NCI-H526 treated with DMSO at 0.1 percent for 48 hours (cell line): Measurements from ENCODE around the gene CNOT2.

ENCODE experiments used
- DNase-seq: peaks from one replicate; lab custom pipeline; 2025; lab: John Stamatoyannopoulos, UW

Gene CNOT2

GRCh38 chr12:70306676-70307075 is 63.4 kb downstream of the CNOT2 start:
- no peak for DNase-seq

- DNase-seq = no peak
Observed at GRCh38 chr12:70307868-70308267, 64.6 kb downstream of the CNOT2 start.

DNA sequence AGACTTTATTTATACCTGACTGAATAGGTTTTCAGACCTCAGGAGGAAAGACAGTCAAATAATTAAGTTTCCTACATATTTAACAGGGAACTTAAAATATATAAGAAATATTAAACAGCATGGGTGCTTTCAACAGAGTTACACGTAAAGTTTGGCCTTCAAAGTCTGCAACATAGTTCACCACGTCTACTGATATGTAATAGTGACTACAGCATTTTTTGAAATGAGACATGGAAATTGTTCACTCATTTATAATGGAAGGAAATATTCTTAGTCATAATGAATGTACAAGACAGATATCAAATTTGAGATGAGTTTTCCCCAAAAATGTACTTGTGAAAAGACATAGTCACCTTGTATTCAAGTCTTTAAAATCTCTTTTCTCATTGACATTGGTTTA is 66.1 kb downstream of the CNOT2 start:
- no peak for DNase-seq

- DNase-seq = no peak
Observed at GRCh38 chr12:70314145-70314544, 70.9 kb downstream of the CNOT2 start.

GRCh38 chr12:70317781-70318180 is 74.5 kb downstream of the CNOT2 start:
- no peak for DNase-seq

GRCh38 chr12:70319605-70320004 is 76.4 kb downstream of the CNOT2 start:
- DNase-seq = no peak

DNA sequence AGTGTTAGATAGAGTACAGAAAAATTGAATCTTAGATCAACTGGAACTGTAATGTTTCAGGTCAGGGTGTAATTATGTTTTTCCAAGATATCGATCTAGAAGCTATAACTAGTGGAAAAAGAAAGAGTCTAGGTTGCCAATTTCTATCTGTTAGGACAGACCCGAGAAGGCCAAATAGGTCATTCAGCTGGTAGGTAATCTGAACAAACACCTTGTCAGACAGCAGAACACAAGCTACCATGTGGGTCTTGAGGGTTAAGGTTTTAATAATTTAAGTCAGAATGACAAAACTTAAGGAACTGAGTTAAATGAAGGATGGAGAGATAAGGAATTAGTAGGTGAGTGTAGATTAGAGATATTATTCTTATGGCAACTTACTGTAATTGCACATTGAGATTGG is 78.0 kb downstream of the CNOT2 start:
- no peak for DNase-seq

DNA sequence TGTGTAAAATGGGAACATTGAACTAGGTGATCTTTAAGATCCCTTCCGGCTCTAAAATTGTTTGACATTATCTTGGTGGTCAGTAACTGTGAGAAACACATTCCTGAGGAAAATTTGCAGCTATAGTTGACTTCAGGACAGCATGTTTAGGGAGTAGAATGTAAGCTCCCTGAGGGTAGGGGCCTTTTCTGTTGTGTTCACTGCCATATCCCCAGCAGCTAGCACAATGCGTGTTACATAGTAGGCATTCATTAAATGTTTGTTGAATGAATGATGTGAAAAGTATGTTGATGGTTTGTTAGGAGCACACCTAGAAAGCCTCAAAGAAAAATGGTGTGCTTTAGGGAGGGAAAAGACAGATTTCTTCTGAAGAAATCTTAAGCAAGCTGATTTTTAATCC is 84.3 kb downstream of the CNOT2 start:
- DNase-seq = no peak

- DNase-seq = no peak
Observed at GRCh38 chr12:70329728-70330127, 86.5 kb downstream of the CNOT2 start.

- no peak for DNase-seq
Observed at GRCh38 chr12:70330158-70330557, 86.9 kb downstream of the CNOT2 start.

DNA sequence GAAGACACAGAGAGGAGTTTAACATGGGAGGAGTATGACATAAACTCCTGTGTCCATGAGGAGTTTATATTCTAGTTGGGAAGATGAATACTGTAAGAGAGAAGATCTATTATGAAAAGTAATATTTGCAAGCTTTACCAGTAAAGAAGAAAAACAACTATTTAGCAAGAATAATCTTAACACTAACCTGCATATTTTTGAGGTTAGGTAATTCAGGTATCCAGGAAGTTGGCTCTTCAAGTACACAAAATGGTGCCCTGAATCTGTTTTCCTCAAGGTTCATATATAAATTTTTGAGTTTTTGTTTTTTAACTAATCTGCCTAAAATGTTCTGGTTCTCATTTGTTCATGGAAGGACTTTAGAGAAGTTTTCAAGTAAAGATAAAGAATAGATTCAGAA is 89.0 kb downstream of the CNOT2 start:
- DNase-seq = no peak

DNA sequence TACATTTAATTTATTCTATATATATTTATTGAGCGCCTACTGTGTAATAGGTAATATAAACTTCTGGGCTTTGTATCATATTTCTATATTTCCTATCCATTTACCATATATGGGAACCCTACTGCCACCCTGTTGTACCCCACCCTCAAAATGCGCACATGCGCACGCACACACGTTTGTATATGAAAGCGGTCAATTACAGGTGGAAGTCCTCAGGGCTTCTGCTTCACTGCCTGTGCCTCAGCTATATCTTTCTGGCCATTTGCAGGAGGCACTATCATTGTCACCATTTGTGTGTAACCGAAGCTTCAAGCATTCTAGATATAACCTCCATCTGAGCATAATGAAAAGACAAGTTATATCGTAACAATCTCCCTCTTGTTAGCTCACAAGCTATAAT is 91.5 kb downstream of the CNOT2 start:
- no peak for DNase-seq

- DNase-seq = no peak
Observed at GRCh38 chr12:70338531-70338930, 95.3 kb downstream of the CNOT2 start.

GRCh38 chr12:70351076-70351475 is 107.8 kb downstream of the CNOT2 start:
- DNase-seq = no peak

DNA sequence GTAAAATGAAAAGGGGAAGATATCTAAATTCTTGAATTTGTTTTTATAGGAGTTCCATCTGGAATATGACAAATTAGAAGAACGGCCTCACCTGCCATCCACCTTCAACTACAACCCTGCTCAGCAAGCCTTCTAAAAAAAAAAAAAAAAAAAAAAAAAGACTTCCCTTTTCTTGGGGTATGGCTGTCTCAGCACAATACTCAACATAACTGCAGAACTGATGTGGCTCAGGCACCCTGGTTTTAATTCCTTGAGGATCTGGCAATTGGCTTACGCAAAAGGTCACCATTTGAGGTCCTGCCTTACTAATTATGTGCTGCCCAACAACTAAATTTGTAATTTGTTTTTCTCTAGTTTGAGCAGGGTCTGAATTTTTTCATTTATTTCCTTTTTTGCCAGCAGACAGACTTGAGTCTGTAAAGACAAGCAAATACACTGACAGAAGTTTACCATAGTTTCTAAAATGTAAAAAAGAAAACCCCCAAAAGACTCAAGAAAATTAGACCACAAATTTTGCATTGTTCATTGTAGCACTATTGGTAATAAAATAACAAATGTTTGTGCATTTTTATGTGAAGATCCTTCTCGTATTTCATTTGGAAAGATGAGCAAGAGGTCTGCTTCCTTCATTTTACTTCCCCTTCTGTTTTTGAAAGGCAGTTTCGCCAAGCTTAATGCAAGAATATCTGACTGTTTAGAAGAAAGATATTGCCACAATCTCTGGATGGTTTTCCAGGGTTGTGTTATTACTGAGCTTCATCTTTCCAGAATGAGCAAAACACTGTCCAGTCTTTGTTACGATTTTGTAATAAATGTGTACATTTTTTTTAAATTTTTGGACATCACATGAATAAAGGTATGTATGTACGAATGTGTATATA is 110.8 kb downstream of the CNOT2 start:
- no peak for DNase-seq

GRCh38 chr12:70354787-70355186 is 111.6 kb downstream of the CNOT2 start:
- no peak for DNase-seq

- DNase-seq = no peak
Observed at GRCh38 chr12:70355972-70356371, 112.7 kb downstream of the CNOT2 start.

DNA sequence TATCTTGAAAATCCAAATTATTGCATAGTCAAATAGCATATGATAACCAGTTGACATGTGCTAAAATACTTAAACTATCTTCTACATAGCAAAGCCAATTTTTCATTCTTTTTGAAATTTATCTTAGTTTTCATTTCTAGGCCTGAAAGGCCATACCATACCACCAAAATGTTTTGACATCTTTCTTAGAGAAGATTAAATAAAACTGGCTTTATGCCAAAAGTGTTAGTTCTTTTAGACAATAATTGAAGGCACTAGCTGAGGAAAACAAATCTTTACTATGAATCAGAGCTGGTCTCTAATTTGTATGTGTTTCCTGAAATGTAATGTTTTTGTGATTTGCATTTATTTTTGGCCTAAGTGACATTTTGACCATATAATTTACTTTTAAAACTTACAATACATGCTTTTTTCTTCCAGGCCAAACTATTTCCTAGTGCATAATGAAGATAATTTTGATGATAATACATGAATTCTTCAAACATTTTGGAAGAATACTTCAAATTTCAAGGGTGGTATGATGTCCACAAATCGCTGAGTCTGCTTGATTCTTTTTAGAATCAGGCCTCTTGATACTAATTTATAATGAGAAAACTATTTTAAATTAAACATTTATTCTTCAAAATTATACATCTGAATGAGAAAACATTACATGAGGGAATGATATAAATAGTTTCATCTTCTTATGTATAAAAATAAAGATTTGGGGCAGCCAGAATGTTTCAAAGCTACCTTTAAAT is 116.4 kb downstream of the CNOT2 start:
- no peak for DNase-seq

- DNase-seq = no peak
Observed at GRCh38 chr12:70360218-70360617, 117.0 kb downstream of the CNOT2 start.

DNA sequence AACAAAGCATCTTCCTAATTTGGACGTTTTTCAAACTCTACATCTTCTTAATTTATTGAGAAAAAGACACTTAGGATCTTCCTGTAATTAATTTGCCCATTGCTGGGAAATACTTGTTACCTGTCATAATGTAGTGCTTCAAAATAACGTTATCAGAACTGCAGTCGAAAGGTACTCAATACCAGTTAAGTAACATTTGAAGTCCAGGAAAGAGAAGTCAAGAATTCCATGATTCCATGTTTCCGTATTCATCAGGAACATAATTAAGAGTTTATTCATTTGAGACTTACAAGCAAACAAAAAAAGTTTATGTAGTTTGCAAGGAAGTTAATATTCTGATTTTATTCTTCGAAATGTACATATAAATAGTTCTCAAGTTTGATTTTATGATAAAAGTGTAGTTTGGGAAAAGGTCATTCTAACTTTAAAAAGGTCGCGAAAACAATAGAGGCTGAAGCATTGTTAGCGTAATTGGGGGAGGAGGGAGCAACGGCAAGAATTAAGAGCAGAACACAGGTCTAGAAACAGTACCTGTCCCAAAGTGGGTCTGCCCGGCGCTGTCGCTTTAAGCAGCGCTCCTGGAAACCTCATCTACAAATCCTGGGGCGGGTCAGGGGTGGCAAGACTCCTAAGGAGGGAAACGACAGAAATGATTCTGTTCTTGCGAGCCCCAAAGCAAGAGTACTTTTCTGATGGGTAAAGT is 121.6 kb downstream of the CNOT2 start:
- no peak for DNase-seq

GRCh38 chr12:70365398-70365647 is 122.1 kb downstream of the CNOT2 start:
- no peak for DNase-seq

DNA sequence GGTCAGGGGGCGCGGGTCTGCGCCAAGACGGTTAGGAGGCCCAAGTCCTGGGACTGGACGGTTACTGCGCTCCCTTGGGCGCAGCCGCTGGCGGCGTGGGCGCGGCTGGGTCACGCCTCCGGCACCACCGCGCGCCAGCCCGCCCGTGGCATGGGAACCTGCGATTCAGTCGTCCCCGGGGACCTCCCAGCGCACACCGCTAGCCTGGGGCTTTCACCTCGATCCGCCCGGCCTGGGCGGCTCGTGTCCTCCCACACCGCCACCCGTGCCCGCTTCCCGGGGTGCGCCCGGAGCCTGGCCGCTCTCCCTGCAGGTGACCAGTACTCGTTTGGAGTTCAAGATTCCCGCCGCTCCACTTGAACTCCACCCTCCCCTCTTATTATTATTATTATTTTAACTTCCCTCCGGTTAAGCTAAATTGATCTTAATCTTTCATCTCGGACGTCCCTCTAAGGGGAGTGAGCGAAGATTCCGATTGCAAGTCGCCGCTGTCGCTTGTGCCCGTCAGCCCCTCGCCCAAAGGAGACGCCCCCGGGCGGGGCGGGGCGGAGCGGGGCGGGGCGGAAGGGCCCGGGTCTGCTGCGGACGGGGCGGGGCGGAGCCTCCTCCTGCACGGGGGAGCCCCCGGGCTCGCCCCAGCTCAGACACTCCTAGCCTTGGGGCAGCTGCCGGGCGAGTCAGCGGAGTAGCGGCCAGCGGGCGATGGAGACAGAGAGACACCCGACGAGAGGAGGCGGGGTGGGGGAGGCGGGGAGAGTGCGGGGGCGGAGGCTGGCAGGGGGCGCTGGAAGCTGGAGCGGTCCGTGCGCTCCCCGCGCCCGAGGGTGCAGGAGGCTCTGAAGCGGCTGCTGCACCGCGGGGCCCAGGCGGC is 122.7 kb downstream of the CNOT2 start, which contains the start of gene KCNMB4:
Gene KCNMB4 (plus strand): TSS at position 643 of the 871 bp plus-strand sequence. CDS start 445 bp downstream, outside the sequence.
- DNase-seq = peak; percentile 73
